ENCODE results near the gene MAN2A1.
"Not testable (repeated sequence)": the region's sequence is repeated elsewhere in the genome, so short reads cannot be mapped to it uniquely, and the experiment has no call there.

Gene MAN2A1

DNA sequence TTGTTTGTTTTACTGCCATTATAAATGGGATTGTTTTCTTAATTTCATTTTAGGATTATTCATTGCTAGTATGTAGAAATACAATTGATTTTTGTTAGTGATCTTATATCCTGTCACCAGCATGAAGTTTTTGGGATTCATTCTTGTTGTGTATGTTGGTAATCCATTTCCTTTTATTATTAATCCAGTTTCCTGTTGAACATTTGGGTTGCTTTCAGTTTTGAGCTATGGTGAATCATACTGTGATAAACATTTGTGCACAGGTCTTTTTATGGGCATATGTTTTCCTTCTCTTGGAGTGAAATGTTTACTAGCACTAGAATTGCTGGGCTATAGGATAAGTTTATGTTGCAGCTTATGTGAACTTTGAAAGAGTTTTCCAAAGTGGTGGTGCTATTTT, 69.6 kb downstream of the MAN2A1 start:
- no peak for DNase-seq

- not testable (repeated sequence) for DNase-seq
Observed at GRCh38 chr5:109760130-109760529, 70.4 kb downstream of the MAN2A1 start.

DNA sequence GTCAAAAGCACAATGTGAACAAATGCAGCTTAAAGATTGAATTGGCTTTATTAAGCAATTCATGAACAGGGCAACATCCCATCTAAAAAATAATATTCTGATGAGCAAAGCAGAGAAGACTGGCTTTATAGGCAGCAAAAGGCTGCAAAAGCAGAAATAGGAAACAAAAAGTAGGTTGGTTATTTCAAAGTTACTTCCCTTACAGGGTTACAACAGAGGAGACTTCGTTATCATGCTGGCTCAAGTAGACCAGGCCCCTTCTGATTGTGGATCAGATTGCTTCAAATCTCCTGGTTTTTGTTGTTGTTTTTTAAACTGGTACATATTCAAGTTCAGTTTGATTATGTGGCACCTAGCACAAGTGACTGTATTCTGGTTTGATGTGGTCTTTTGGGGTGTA, 73.1 kb downstream of the MAN2A1 start:
- DNase-seq = no peak

- no peak for DNase-seq
Observed at GRCh38 chr5:109767184-109767995, 77.7 kb downstream of the MAN2A1 start.

DNA sequence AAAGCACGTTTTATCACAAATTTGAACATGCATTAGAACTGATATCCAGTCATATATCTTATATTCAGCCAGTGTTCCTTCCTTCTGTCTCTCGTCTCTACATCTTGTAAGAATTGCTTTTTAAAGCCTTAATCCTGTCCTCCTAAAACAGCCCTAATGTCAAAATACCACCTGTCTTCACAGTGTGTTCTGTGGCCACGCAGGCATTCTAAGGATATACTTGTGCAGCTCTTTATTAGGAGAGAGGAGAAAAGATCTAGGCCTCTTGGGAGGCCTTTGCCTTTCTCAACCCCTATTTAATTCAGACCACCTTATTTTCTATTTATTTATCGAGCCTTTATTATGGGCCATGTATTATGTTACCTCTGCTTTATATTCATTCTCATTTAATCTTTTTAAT, 78.3 kb downstream of the MAN2A1 start:
- DNase-seq = no peak

DNA sequence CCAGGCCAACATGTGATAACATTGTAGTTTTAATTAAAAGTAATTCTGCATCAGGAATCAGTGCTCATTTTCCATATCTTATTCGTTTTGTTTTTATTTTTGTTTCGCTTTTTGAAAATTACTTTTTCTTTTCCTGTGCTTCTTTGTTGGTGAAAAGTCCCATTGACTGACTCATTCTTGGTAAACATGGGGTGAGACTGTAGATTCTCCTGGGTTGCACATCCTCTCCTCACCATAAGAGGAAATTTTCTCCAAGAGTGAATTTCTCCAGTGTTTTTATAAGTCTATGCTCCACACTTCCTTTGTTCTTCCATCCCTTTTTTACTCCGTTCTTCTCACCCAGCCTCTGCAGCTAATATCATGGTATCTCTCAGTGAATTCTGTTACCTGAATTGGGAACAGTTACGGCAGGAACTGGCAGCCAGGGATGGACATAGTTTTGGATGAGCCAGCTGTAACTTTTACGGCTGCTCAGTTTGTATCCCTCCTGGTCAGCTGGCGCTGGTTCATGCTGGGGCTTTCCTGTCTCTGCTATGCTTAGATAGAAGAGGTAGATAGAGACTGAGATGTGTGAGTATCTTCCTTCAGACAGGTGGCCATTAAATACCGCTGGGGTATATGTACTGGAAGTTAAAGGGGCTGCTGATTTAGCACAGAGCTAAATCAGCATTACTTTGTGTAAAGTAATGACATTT, 80.0 kb downstream of the MAN2A1 start:
- no peak for DNase-seq

DNA sequence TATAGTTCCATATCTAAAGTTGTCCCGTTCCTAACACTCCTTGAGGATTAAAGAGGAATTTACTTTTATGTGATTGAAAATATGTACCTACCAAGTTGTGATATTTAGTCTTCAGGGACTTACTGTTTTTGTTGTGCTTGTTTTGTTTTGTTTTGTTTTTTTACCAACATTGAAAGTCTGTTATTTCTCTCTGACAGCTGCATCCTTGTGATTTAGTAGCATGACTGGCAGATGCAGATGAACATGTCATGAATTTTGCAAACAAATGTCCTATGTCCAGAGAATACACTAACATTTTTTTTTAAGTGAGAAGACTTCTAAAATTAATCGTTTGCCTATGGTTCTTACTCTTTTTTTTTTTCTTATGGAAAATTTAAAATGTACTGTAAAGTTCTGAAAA, 85.4 kb downstream of the MAN2A1 start:
- DNase-seq = no peak

DNA sequence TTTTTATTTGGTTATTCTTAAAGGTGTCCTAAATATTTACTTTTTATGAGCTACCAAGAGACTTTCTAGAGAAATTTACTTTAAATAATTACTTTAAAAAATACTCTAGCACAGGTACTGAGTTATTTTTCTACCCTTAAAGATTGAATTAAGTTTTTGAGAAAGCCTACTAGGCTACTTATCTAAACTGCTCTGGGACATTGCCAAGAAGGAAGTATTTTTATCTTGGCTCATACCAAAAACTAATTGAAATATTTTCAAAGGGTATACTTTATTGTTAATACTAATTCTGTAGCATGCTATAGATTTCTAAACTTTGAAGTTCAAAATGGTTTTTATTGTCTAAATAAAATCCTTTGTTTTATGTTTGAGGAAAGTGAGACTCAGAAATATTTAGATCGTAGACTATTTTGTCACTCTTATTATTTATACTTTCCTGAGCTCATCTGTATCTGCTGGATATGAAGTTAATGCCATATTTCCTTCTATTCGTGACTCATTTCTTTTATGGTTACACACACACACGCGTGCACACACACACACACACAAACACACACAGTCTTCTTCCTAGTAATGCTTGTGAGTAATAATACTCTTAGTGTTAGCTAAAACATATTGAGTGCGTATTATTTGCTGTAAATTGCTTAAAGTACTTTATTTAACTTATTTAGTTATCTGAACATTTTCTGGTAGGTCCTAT, 89.5 kb downstream of the MAN2A1 start:
- no peak for DNase-seq

GRCh38 chr5:109784687-109785086, 95.0 kb downstream of the MAN2A1 start:
- no peak for DNase-seq

- no peak for DNase-seq
Observed at GRCh38 chr5:109786206-109786855, 96.6 kb downstream of the MAN2A1 start.

GRCh38 chr5:109788596-109788995, 98.9 kb downstream of the MAN2A1 start:
- DNase-seq = no peak

GRCh38 chr5:109792613-109793012, 102.9 kb downstream of the MAN2A1 start:
- no peak for DNase-seq

GRCh38 chr5:109803854-109804253, 114.1 kb downstream of the MAN2A1 start:
- DNase-seq = no peak

GRCh38 chr5:109805472-109805871, 115.7 kb downstream of the MAN2A1 start:
- DNase-seq = no peak

DNA sequence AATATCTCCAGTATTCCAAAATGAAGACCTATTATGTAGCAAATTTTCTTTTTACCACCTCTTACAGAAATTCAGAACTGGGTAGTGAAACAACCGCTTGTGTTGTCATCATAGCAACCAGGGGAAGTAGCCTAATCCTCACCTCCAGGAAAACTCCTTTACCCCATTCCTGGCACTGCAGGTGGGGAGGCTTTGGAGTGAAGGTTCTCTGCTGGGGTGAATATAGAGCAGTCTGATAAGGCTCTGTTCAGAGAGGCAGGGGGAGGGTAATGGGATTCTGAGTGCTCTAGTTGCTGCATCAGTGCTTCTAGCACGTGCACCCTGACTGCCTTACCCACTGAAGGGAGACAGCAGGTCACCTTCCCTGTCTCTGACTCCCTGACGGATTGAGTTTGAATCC, 116.2 kb downstream of the MAN2A1 start:
- no peak for DNase-seq

- no peak for DNase-seq
Observed at GRCh38 chr5:109812698-109813097, 123.0 kb downstream of the MAN2A1 start.

- no peak for DNase-seq
Observed at GRCh38 chr5:109816732-109817131, 127.0 kb downstream of the MAN2A1 start.

GRCh38 chr5:109819878-109820277, 130.2 kb downstream of the MAN2A1 start:
- no peak for DNase-seq

DNA sequence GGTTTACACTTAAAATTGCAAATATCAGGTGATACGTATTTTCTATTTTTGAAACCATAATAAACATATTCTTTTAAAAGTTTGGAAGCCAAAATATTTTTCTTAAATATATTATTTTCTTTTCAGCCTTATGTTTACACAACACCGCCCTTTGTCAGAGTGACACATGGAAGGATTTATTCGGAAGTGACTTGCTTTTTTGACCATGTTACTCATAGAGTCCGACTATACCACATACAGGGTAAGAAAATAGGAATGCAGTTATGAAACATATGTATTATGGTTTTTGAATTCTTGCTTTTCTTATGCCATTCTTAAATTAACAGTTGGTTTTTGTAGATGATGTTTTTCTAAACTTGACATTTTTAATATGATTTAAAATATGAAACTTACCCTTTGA, 133.9 kb downstream of the MAN2A1 start:
- no peak for DNase-seq

DNA sequence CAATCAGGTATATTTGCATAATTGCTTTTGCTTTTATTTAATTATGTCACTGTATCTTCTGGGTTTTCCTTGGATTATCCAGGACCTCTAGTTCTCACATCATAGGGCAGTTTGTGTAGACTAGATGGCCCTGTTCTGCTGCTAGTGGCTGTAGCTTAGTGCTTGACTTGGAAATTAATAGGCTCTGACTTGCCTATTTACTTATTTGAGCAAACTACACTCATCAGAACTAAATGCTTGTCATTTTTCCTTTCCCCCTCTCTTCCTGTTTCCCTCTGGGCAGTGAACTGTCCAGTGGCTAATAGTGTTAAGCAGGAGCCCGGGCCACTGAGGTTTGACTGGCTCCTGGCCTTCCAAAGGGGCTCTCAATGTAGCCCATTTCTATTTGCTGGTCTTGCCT, 135.7 kb downstream of the MAN2A1 start:
- no peak for DNase-seq

DNA sequence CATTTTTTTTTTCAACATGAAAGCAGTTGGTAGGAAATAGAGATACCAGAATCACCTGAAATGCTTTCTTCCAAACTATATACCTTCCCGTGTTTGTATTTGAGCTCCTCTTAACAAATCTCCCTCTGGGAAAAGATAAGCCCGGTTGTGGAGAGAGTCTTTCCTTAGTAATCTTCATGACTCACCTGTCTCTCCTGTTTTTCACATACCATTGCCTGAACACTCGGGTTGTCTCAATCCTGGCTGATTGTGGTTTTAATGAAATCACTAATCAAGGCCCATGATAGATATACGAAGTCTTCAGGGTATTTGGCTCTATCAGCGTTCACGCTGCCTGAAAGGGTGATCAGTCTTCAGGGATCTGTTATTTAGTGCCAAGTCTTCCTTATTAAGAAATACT, 136.7 kb downstream of the MAN2A1 start:
- DNase-seq = no peak

GRCh38 chr5:109829331-109829730, 139.6 kb downstream of the MAN2A1 start:
- DNase-seq = no peak

GRCh38 chr5:109830955-109831502, 141.3 kb downstream of the MAN2A1 start:
- DNase-seq = no peak
